ENCODE data around the gene TNFSF4. TPM values are rescaled to one million over a fixed set of nuclear protein-coding genes. Genes with fewer than 3 reads are reported as not detected.

Gene TNFSF4
- total RNA-seq, 1 experiment from 2014 or later: 0.18 TPM

GRCh38 chr1:173149887-173150286 lies 57.2 kb downstream of the TNFSF4 start:
- Histone ChIP-seq H3K27ac (ENCODE audit: low read length) (no peak overlapping the region), H3K36me3 (ENCODE audit: low read depth, low read length) (no peaks in the 10 kb centered on the region), H3K9ac (ENCODE audit: low read length) (no peak overlapping the region), H3K27me3 (ENCODE audit: low read length) (no peaks in the 10 kb centered on the region), H3K4me3 (ENCODE audit: low read length) (no peak overlapping the region), H3K9me3 (ENCODE audit: low read length) (peaks cover 17% of the 10 kb centered on the region; the same call in 1 of the 2 replicates), H3K4me1 (ENCODE audit: insufficient read depth, low read length) (0 out of 2 replicates have a peak, but pooled peaks cover 6% of the 10 kb centered on the region), H3K4me2 (ENCODE audit: low read length) (no peak overlapping the region), H2AFZ (ENCODE audit: low read length) (no peak overlapping the region), H4K20me1 (ENCODE audit: low read length) (no peaks in the 10 kb centered on the region), H3F3A (ENCODE audit: low read length, unreplicated experiment) (no peaks in the 10 kb centered on the region), H3K79me2 (ENCODE audit: low read length) (no peaks in the 10 kb centered on the region), H3K9me2 (replicated peaks; ENCODE audit: low read length) (0 out of 2 replicates have a peak, but pooled peaks cover 6% of the 10 kb centered on the region)
- CTCF ChIA-PET: interaction anchor here (0.7 kb wide), 1 partner anchor 101 kb away, joined by 10 read pairs; no protein-coding TSS in a partner anchor
- TF ChIP-seq EZH2 (IDR thresholded peaks at IDR 0.05; ENCODE audit: low read length, unreplicated experiment): no peak
- TF ChIP-seq EZH2phosphoT487 (IDR thresholded peaks at IDR 0.05; ENCODE audit: borderline replicate concordance, low read length): no peak
- TF ChIP-seq CTCF (conservative IDR thresholded peaks at IDR 0.05; ENCODE audit: low read depth, low read length): no peak
- POLR2A ChIA-PET (ENCODE audit: unreplicated experiment): no interaction called here
- intact Hi-C loops (cut with micrococcal nuclease): no loop called here
- BruUV-seq (replicated peaks): no TSS peak
- ATAC-seq: no peak
- DNase-seq: peak; percentile 47

- BruUV-seq (replicated peaks): no TSS peak
- POLR2A ChIA-PET (ENCODE audit: unreplicated experiment): no interaction called here
- H3F3A ChIP-seq (ENCODE audit: low read length, unreplicated experiment): no peaks in the 10 kb centered on the region
- H3K79me2 ChIP-seq (ENCODE audit: low read length): no peaks in the 10 kb centered on the region
- no peak overlapping the region for H3K4me2 ChIP-seq (ENCODE audit: low read length)
- H3K27me3 ChIP-seq (ENCODE audit: low read length): no peaks in the 10 kb centered on the region
- intact Hi-C loops (cut with micrococcal nuclease): no loop called here
- H3K9me3 ChIP-seq (ENCODE audit: low read length): peaks cover 18% of the 10 kb centered on the region; the same call in 1 of the 2 replicates
- no peak overlapping the region for H2AFZ ChIP-seq (ENCODE audit: low read length)
- no peak for DNase-seq
- H3K9me2 ChIP-seq (replicated peaks; ENCODE audit: low read length): 0 out of 2 replicates have a peak, but pooled peaks cover 6% of the 10 kb centered on the region
- no peaks in the 10 kb centered on the region for H4K20me1 ChIP-seq (ENCODE audit: low read length)
- no peak overlapping the region for H3K9ac ChIP-seq (ENCODE audit: low read length)
- TF ChIP-seq CTCF (conservative IDR thresholded peaks at IDR 0.05; ENCODE audit: low read depth, low read length): no peak
- TF ChIP-seq EZH2 (IDR thresholded peaks at IDR 0.05; ENCODE audit: low read length, unreplicated experiment): no peak
- TF ChIP-seq EZH2phosphoT487 (IDR thresholded peaks at IDR 0.05; ENCODE audit: borderline replicate concordance, low read length): no peak
- 0 out of 2 replicates have a peak, but pooled peaks cover 6% of the 10 kb centered on the region for H3K4me1 ChIP-seq (ENCODE audit: insufficient read depth, low read length)
- CTCF ChIA-PET: interaction anchor here (0.7 kb wide), 1 partner anchor 100 kb away, joined by 10 read pairs; no protein-coding TSS in a partner anchor
- H3K27ac ChIP-seq (ENCODE audit: low read length): no peak overlapping the region
- no peak for ATAC-seq
- H3K36me3 ChIP-seq (ENCODE audit: low read depth, low read length): no peaks in the 10 kb centered on the region
- H3K4me3 ChIP-seq (ENCODE audit: low read length): no peak overlapping the region
These were observed 58.2 kb downstream of the TNFSF4 start for GRCh38 chr1:173148971-173149370.

- 0 out of 2 replicates have a peak, but pooled peaks cover 6% of the 10 kb centered on the region for H3K4me1 ChIP-seq (ENCODE audit: insufficient read depth, low read length)
- DNase-seq (no peak), ATAC-seq (no peak)
- no peaks in the 10 kb centered on the region for H3F3A ChIP-seq (ENCODE audit: low read length, unreplicated experiment)
- no peaks in the 10 kb centered on the region for H4K20me1 ChIP-seq (ENCODE audit: low read length)
- no peak overlapping the region for H3K27ac ChIP-seq (ENCODE audit: low read length)
- intact Hi-C loops (cut with micrococcal nuclease): no loop called here
- no peak overlapping the region for H3K4me2 ChIP-seq (ENCODE audit: low read length)
- no TSS peak for BruUV-seq (replicated peaks)
- peaks cover 18% of the 10 kb centered on the region; the same call in 1 of the 2 replicates for H3K9me3 ChIP-seq (ENCODE audit: low read length)
- no peak overlapping the region for H2AFZ ChIP-seq (ENCODE audit: low read length)
- H3K36me3 ChIP-seq (ENCODE audit: low read depth, low read length): no peaks in the 10 kb centered on the region
- H3K4me3 ChIP-seq (ENCODE audit: low read length): no peak overlapping the region
- ChIA-PET POLR2A (ENCODE audit: unreplicated experiment) (no interaction called here), CTCF (no interaction called here)
- no peaks in the 10 kb centered on the region for H3K79me2 ChIP-seq (ENCODE audit: low read length)
- H3K9me2 ChIP-seq (replicated peaks; ENCODE audit: low read length): 0 out of 2 replicates have a peak, but pooled peaks cover 6% of the 10 kb centered on the region
- H3K9ac ChIP-seq (ENCODE audit: low read length): no peak overlapping the region
- H3K27me3 ChIP-seq (ENCODE audit: low read length): no peaks in the 10 kb centered on the region
- TF ChIP-seq EZH2phosphoT487 (IDR thresholded peaks at IDR 0.05; ENCODE audit: borderline replicate concordance, low read length) (no peak), EZH2 (IDR thresholded peaks at IDR 0.05; ENCODE audit: low read length, unreplicated experiment) (no peak), CTCF (conservative IDR thresholded peaks at IDR 0.05; ENCODE audit: low read depth, low read length) (no peak)
These were observed 58.6 kb downstream of the TNFSF4 start for GRCh38 chr1:173148545-173148944.
